Esophagus muscularis mucosa (tissue), 4 donors: ENCODE results near the gene PPP2R3A. TPM values are rescaled to one million over a fixed set of nuclear protein-coding genes. Genes with fewer than 3 reads are reported as not detected.

ENCODE experiments used
- DNase-seq: peaks from one replicate; pipeline ENCODE4 v3.0.0-alpha.2; 2017; ENCODE audit errors: extremely low spot score
- H3K27ac ChIP-seq, 4 donors: fragments of 200-600 bp; sonication (generic); replicated peaks in 1 of 4; 1 replicate in 3 of 4; 2 replicates in 1 of 4; pipeline ENCODE4 v1.5.1; 2016 to 2019; ENCODE audit warnings: mild to moderate bottlenecking in 1 of 4
- H3K27me3 ChIP-seq, 4 donors: fragments of 200-600 bp; sonication (generic); one replicate each; pipeline versions ENCODE4 v1.5.1 to v1.6.0; 2016 to 2019
- H3K36me3 ChIP-seq, 4 donors: fragments of 200-600 bp; sonication (generic); one replicate each; pipeline ENCODE4 v1.5.1; 2016 to 2019
- H3K4me1 ChIP-seq, 4 donors: fragments of 200-600 bp; sonication (generic); one replicate each; pipeline ENCODE4 v1.5.1; 2016 to 2019
- H3K4me3 ChIP-seq, 4 donors: fragments of 200-600 bp; sonication (generic); 1 replicate in 2 of 4; 2 replicates in 2 of 4; pipeline ENCODE4 v1.5.1; 2016 to 2019; ENCODE audit warnings: mild to moderate bottlenecking in 4 of 4, moderate library complexity in 1 of 4
- H3K9me3 ChIP-seq, 4 donors: fragments of 200-600 bp; sonication (generic); 1 replicate in 3 of 4; 2 replicates in 1 of 4; pipeline ENCODE4 v1.5.1; 2016 to 2019
- EP300 ChIP-seq: sonication (generic); formaldehyde crosslinking; IDR thresholded peaks from one replicate; pipeline ENCODE4 v1.6.1; 2017; ENCODE audit warnings: antibody characterized with exemption
- POLR2A ChIP-seq: fragments of 450-650 bp; IDR thresholded peaks from one replicate; pipeline ENCODE4 v1.6.1; 2017; ENCODE audit warnings: antibody characterized with exemption, moderate library complexity, mild to moderate bottlenecking, low read depth
- POLR2AphosphoS5 ChIP-seq, 2 donors: sonication (generic); formaldehyde crosslinking; IDR thresholded peaks; one replicate each; pipeline ENCODE4 v1.6.1; 2017; ENCODE audit warnings: antibody characterized with exemption in 2 of 2
- WGBS: methylation state at CpG from one replicate; pipeline ENCODE4 v1.1.5; 2018; 5-methylcytosine and 5-hydroxymethylcytosine counted together
- intact Hi-C: fragments of 100-400 bp; cut with DNase I; formaldehyde crosslinking; loops from one replicate; pipeline ENCODE4 v1.15.1; 2023
- total RNA-seq, 4 donors: library from RNA; depleted of rRNA; stranded (reverse); fragments of >200 nt; gene quantifications; one replicate each; pipeline versions ENCODE4 v1.1.0 to v1.2.1, GENCODE V29; 2016
- TF ChIP-seq, protein P1 (sequence below), 3 experiments: fragments of 200-600 bp in 2 of 3; fragments of 450-650 bp in 1 of 3; sonication (generic) in 2 of 3; IDR thresholded peaks; one replicate each; pipeline ENCODE4 v1.5.1; 2017 to 2019; ENCODE audit warnings: antibody characterized with exemption in 3 of 3, mild to moderate bottlenecking in 2 of 3, moderate library complexity in 1 of 3

Gene PPP2R3A
- total RNA-seq, 4 donors from 2014 or later, result 19.4 to 28.9 (median 26.3) TPM

GRCh38 chr3:135918600-135918999, 46.9 kb upstream of the PPP2R3A start:
- no peak for DNase-seq
- no peak overlapping the region for H3K4me3 ChIP-seq
- no peak overlapping the region for H3K27ac ChIP-seq
- no peaks in the 10 kb centered on the region for H3K36me3 ChIP-seq
- TF ChIP-seq, protein P1, sequence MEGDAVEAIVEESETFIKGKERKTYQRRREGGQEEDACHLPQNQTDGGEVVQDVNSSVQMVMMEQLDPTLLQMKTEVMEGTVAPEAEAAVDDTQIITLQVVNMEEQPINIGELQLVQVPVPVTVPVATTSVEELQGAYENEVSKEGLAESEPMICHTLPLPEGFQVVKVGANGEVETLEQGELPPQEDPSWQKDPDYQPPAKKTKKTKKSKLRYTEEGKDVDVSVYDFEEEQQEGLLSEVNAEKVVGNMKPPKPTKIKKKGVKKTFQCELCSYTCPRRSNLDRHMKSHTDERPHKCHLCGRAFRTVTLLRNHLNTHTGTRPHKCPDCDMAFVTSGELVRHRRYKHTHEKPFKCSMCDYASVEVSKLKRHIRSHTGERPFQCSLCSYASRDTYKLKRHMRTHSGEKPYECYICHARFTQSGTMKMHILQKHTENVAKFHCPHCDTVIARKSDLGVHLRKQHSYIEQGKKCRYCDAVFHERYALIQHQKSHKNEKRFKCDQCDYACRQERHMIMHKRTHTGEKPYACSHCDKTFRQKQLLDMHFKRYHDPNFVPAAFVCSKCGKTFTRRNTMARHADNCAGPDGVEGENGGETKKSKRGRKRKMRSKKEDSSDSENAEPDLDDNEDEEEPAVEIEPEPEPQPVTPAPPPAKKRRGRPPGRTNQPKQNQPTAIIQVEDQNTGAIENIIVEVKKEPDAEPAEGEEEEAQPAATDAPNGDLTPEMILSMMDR (IDR thresholded peaks at IDR 0.05), result peak; percentile 55 to 64 (median 57)
- no peak for TF ChIP-seq POLR2AphosphoS5 (IDR thresholded peaks at IDR 0.05)
- TF ChIP-seq EP300, result no peak
- no peak for TF ChIP-seq POLR2A
- no peaks in the 10 kb centered on the region for H3K9me3 ChIP-seq
- H3K4me1 ChIP-seq, result peaks cover 0 to 4% (median 0%) of the 10 kb centered on the region in 4 donors
- no peaks in the 10 kb centered on the region for H3K27me3 ChIP-seq
- intact Hi-C loops, result loop anchor here (2.0 kb wide), 1 partner anchor 122 kb away; no protein-coding TSS in a partner anchor
- 11% methylated on average over 1 of the region's 1 CpG for WGBS

DNA sequence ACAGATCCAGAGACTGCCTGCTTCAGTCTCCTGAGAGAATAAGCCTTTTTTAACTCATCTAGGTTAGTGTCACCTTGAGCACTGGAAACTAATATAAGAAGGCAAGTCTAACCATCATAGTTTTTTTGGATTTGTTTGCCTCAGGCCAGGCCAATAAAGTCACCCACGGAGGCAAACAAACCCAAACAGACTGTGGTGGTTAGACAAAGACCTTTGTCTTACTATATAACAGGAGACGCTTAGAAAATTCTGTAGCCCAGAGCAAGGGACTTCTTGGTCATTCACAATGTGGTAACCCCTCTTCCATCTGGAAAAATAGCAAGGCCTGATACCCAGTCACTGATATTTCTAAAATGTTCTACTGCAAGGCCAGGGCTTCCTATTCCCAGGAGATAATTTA, 45.3 kb upstream of the PPP2R3A start:
- no peaks in the 10 kb centered on the region for H3K9me3 ChIP-seq
- no peaks in the 10 kb centered on the region for H3K36me3 ChIP-seq
- peak; percentile 55 for DNase-seq
- 83% methylated on average over 2 of the region's 2 CpGs for WGBS
- no peaks in the 10 kb centered on the region for H3K27me3 ChIP-seq
- peaks cover 0 to 4% (median 0%) of the 10 kb centered on the region in 4 donors for H3K4me1 ChIP-seq
- TF ChIP-seq, protein P1 (IDR thresholded peaks at IDR 0.05), result no peak
- no peak for TF ChIP-seq POLR2A
- TF ChIP-seq EP300, result no peak
- no peak for TF ChIP-seq POLR2AphosphoS5 (IDR thresholded peaks at IDR 0.05)
- H3K27ac ChIP-seq, result no peak overlapping the region
- H3K4me3 ChIP-seq, result no peak overlapping the region
- intact Hi-C loops, result no loop called here

DNA sequence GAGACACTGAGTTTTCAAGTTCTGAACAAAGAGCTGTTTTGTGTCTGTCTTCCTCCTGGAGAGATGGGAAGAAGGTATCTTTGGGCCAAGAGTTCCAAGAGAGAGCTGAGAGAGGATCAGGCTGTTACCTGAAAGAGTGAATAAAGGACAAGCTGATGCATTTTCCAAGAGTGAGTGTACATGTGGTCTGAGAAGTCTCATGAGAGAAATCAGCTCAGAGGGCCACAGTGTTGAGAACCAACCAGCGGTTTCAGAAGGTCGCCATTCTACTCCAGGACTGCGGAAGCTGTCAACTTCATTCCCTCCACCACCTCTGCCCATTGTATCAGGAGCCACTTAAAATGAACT, 42.7 kb upstream of the PPP2R3A start:
- Histone ChIP-seq H3K9me3 (no peaks in the 10 kb centered on the region), H3K4me3 (no peak overlapping the region), H3K27ac (no peak overlapping the region), H3K4me1 (no peaks in the 10 kb centered on the region), H3K36me3 (no peaks in the 10 kb centered on the region), H3K27me3 (no peaks in the 10 kb centered on the region)
- WGBS, result 96% methylated on average over 3 of the region's 3 CpGs
- peak; percentile 42 for DNase-seq
- TF ChIP-seq POLR2A, result no peak
- TF ChIP-seq, protein P1 (IDR thresholded peaks at IDR 0.05), result no peak
- no peak for TF ChIP-seq POLR2AphosphoS5 (IDR thresholded peaks at IDR 0.05)
- no peak for TF ChIP-seq EP300
- intact Hi-C loops, result no loop called here

- intact Hi-C loops, result no loop called here
- 100% methylated on average over 1 of the region's 1 CpG for WGBS
These were observed 41.0 kb upstream of the PPP2R3A start for GRCh38 chr3:135924506-135924905.

More at GRCh38 chr3:135924506-135924905, 41.0 kb upstream of the PPP2R3A start:
- peak; percentile 75 for DNase-seq
- no peaks in the 10 kb centered on the region for H3K36me3 ChIP-seq
- TF ChIP-seq POLR2A (no peak), EP300 (no peak), POLR2AphosphoS5 (IDR thresholded peaks at IDR 0.05) (no peak)
- TF ChIP-seq, protein P1 (IDR thresholded peaks at IDR 0.05), result no peak
- H3K4me1 ChIP-seq, result peaks cover 0 to 7% (median 3%) of the 10 kb centered on the region in 4 donors
- no peak overlapping the region for H3K4me3 ChIP-seq
- no peaks in the 10 kb centered on the region for H3K27me3 ChIP-seq
- no peaks in the 10 kb centered on the region for H3K9me3 ChIP-seq
- no peak overlapping the region for H3K27ac ChIP-seq
